Upper lobe of right lung (tissue), 1 donor: Measurements from ENCODE around the gene TRIM40. TPM values are rescaled to one million over a fixed set of nuclear protein-coding genes. Genes with fewer than 3 reads are reported as not detected.
"Not testable (repeated sequence)": the region's sequence is repeated elsewhere in the genome, so short reads cannot be mapped to it uniquely, and the experiment has no call there.

Experiments used
- ATAC-seq: fragments of 200-7000 bp; cut with Tn5 transposase; one replicate; pipeline ENCODE4 v1.9.1; 2020; ENCODE audit warnings: mild to moderate bottlenecking, moderate library complexity
- DNase-seq: peaks from one replicate; pipeline ENCODE4 v3.0.0-alpha.2; 2020
- H3K27ac ChIP-seq: fragments of 200-600 bp; one replicate; pipeline ENCODE4 v1.8.0; 2022
- H3K27me3 ChIP-seq: fragments of 200-600 bp; one replicate; pipeline ENCODE4 v1.8.0; 2022; ENCODE audit warnings: mild to moderate bottlenecking
- H3K36me3 ChIP-seq: fragments of 200-600 bp; one replicate; pipeline ENCODE4 v1.8.0; 2022
- H3K4me1 ChIP-seq: fragments of 200-600 bp; one replicate; pipeline ENCODE4 v1.8.0; 2022
- H3K4me3 ChIP-seq: fragments of 200-600 bp; one replicate; pipeline ENCODE4 v1.8.0; 2022; ENCODE audit warnings: mild to moderate bottlenecking
- H3K9me3 ChIP-seq: fragments of 200-600 bp; one replicate; pipeline ENCODE4 v1.8.0; 2022
- CTCF ChIP-seq: fragments of 200-600 bp; IDR thresholded peaks from one replicate; pipeline ENCODE4 v1.8.0; 2022; ENCODE audit warnings: antibody characterized with exemption
- intact Hi-C: fragments of 100-400 bp; cut with DNase I; formaldehyde crosslinking; loops from one replicate; pipeline ENCODE4 v1.11.0; 2022
- total RNA-seq: library from RNA; stranded (reverse); fragmentation: NEBNext Ultra II Directional; extraction: Animal tissue kit (Norgen Biotek cat#: 25700); gene quantifications from one replicate; pipeline ENCODE4 v1.2.1, GENCODE V29; 2021
- donor health status: DM: no; HTN: yes; CAD: no; lungs with severe emphysema.

TRIM40 gene
- total RNA-seq, 1 donor from 2014 or later = not detected

DNA sequence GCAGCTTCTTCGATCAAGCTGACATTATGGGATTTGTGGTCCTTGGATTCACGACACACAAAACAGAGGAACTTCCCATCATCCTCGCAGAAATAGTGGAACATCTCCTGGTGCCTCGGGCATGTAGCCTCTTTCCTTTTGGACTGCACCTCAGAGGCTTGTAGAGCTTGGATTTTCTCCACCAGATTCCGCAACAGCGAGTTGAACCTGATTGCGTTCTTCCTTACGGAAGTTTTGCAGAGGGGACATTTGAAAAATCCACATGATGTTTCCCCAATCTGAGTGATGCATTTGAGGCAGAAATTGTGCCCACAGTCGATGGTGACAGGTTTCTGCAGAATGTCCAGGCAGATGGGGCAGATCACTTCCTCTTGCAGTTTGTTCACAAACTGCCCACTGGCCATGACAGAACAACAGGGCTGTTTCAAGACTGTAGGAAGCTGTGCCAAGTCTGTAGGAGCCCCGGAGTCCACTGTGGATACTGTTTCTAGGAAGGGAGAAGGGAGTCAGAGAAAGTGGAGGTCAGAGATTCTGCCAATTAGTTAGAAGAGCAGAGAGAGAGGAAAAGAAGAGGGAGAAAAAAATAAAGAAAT, 23.4 kb upstream of the TRIM40 start:
- intact Hi-C loops = no loop called here
- peaks cover 54% of the 10 kb centered on the region for H3K27me3 ChIP-seq
- no peak overlapping the region for H3K27ac ChIP-seq
- H3K4me3 ChIP-seq = no peak overlapping the region
- peak; percentile 39 for ATAC-seq
- H3K36me3 ChIP-seq = no peaks in the 10 kb centered on the region
- H3K4me1 ChIP-seq = no peaks in the 10 kb centered on the region
- H3K9me3 ChIP-seq = no peaks in the 10 kb centered on the region
- DNase-seq = no peak
- no peak for TF ChIP-seq CTCF

DNA sequence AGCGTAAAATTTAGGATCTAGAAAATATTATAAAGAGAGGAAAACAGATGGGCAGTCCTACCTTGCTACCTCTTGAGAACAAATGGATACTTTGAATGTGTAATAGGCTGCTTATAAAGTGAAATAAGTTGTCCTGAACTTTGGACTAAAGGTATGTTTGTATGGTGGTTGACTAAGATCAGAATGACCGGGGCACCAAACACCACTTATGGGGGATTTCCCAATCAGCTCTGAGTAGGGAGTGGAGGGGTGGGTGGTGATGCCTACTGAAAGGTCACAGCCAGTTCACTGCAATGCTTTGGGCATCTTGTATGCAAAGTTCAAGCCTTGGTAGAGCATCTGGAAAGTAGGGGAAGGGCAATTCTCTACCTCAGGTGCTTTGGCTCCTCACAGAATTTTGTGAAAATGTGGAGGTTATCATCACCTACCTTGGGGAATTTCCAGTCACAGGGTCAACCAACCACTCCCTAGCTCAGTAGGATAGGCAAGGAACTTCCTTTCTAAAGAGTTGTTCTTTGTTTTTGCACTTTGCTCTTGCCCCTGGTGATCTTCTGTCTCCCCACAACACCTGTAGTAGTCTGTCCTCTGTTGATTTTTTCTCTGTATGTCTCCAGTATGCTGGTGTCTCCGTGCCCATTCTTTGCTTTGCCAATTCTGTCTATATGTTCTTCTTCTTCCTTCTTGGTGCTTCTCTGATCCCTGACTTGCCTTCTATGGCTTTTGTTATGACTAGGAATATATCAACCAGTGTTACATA, 22.8 kb upstream of the TRIM40 start, which contains the start of gene TRIM31:
TRIM31 (minus strand) TSS at position 88 of the 757 bp plus-strand sequence. CDS start 285 bp downstream, outside the sequence.
- peaks cover 56% of the 10 kb centered on the region for H3K27me3 ChIP-seq
- H3K4me3 ChIP-seq = no peak within 1 kb of the TSS
- ATAC-seq (peak; percentile 50), DNase-seq (no peak)
- no peaks in the 10 kb centered on the region for H3K9me3 ChIP-seq
- no peaks in the 10 kb centered on the region for H3K4me1 ChIP-seq
- intact Hi-C loops = no loop called here
- no peak within 1 kb of the TSS for H3K27ac ChIP-seq
- no peaks in the 10 kb centered on the region for H3K36me3 ChIP-seq
- TF ChIP-seq CTCF = no peak

DNA sequence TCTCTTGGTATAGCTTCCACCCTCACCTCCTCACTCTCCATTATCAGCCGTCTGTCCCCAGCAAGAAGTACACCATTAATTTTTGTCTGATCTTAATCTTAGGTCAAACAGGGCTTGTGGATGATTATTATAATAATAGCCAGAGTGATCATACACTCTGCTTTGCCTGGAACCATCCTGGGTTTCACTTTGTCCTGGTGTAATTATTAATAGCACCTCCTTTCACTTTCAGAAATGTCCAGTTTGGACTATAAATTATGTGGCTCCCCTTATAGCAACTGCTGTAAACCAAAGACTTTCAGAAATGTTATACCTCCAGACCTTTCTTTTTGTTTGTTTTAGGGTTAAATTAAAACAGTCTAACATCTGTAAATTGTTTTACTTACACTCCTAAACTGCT, 22.1 kb upstream of the TRIM40 start:
- no peak for ATAC-seq
- TF ChIP-seq CTCF = no peak
- no peak overlapping the region for H3K4me3 ChIP-seq
- no peaks in the 10 kb centered on the region for H3K36me3 ChIP-seq
- no peaks in the 10 kb centered on the region for H3K9me3 ChIP-seq
- H3K27ac ChIP-seq = no peak overlapping the region
- intact Hi-C loops = no loop called here
- H3K27me3 ChIP-seq = peaks cover 56% of the 10 kb centered on the region
- no peak for DNase-seq
- no peaks in the 10 kb centered on the region for H3K4me1 ChIP-seq

DNA sequence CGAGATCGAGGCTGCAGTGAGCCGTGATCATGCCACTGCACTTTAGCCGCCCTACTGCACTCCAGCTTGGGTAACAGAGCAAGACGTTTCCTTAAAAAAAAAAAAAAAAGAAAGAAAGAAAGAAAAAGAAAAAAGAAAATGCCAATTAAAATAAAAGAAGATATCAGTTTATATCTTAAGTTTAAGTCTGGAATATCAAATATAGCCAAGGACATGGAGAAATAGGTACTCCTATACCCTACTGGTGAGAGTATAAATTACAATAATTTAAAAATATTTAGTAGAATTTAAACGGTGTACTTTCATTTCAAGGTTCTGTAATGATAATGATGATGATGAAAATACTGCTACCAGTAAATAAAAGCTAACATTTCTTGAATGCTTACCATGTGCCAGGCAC, 19.2 kb upstream of the TRIM40 start:
- no peaks in the 10 kb centered on the region for H3K4me1 ChIP-seq
- intact Hi-C loops = no loop called here
- DNase-seq (no peak), ATAC-seq (no peak)
- peaks cover 27% of the 10 kb centered on the region for H3K27me3 ChIP-seq
- no peaks in the 10 kb centered on the region for H3K36me3 ChIP-seq
- H3K4me3 ChIP-seq = no peak overlapping the region
- TF ChIP-seq CTCF = no peak
- no peak overlapping the region for H3K27ac ChIP-seq
- H3K9me3 ChIP-seq = no peaks in the 10 kb centered on the region

DNA sequence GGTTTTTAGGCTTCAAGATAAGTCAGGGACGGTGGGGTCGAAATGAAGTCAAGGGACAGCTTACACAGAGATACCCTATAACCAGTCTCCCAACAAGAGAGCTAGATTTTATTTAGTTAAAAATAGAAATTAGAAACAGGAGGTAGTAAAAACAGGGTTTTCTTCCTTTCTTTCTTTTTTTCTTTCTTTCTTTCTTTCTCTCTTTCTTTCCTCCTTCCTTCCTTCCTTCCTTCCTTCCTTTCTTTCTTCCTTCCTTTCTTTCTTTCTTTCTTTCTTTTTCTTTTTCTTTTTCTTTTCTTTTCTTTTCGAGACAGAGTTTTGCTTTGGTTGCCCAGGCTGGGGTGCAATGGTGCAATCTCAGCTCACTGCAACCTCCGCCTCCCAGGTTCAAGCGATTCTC, 17.2 kb upstream of the TRIM40 start:
- H3K27ac ChIP-seq, H3K4me3 ChIP-seq, ATAC-seq, H3K4me1 ChIP-seq, DNase-seq, H3K36me3 ChIP-seq, H3K9me3 ChIP-seq, intact Hi-C loops: not testable (repeated sequence)
- H3K27me3 ChIP-seq = peaks cover 19% of the 10 kb centered on the region
